DMS79 (cell line): Measurements from ENCODE around the gene DPYSL4.

Experiments used
- DNase-seq: peaks from one replicate; lab custom pipeline; 2025; lab: John Stamatoyannopoulos, UW

DPYSL4 gene

GRCh38 chr10:132186488-132187429 lies at the start of gene DPYSL4:
TSS of gene DPYSL4 (plus strand) at chr10:132186948. CDS start at chr10:132187064, 116 bp downstream.
- DNase-seq, result no peak

- DNase-seq, result no peak
Observed at GRCh38 chr10:132137111-132138072, 49.4 kb upstream of the DPYSL4 start.

- no peak for DNase-seq
Observed at GRCh38 chr10:132138133-132138532, 48.6 kb upstream of the DPYSL4 start.

GRCh38 chr10:132138596-132138995 lies 48.2 kb upstream of the DPYSL4 start:
- DNase-seq, result no peak

- DNase-seq, result no peak
Observed at GRCh38 chr10:132139526-132139925, 47.2 kb upstream of the DPYSL4 start.

GRCh38 chr10:132140167-132140925 lies 46.4 kb upstream of the DPYSL4 start:
- no peak for DNase-seq

- no peak for DNase-seq
Observed at GRCh38 chr10:132141076-132141475, 45.7 kb upstream of the DPYSL4 start.

GRCh38 chr10:132141526-132142395 lies 45.0 kb upstream of the DPYSL4 start:
- no peak for DNase-seq

- no peak for DNase-seq
Observed at GRCh38 chr10:132142396-132143161, 44.2 kb upstream of the DPYSL4 start.

- DNase-seq, result no peak
Observed at GRCh38 chr10:132143162-132143561, 43.6 kb upstream of the DPYSL4 start.

- DNase-seq, result no peak
Observed at GRCh38 chr10:132144086-132144485, 42.7 kb upstream of the DPYSL4 start.

GRCh38 chr10:132145002-132145401 lies 41.7 kb upstream of the DPYSL4 start:
- no peak for DNase-seq

GRCh38 chr10:132145521-132146185 lies 41.1 kb upstream of the DPYSL4 start:
- DNase-seq, result no peak

- no peak for DNase-seq
Observed at GRCh38 chr10:132146271-132146671, 40.5 kb upstream of the DPYSL4 start.

- no peak for DNase-seq
Observed at GRCh38 chr10:132146941-132147915, 39.5 kb upstream of the DPYSL4 start.

GRCh38 chr10:132148261-132149251 lies 38.2 kb upstream of the DPYSL4 start:
- no peak for DNase-seq

GRCh38 chr10:132149271-132149670 lies 37.5 kb upstream of the DPYSL4 start:
- no peak for DNase-seq
